ENCODE results near the gene LRMDA.

DNA sequence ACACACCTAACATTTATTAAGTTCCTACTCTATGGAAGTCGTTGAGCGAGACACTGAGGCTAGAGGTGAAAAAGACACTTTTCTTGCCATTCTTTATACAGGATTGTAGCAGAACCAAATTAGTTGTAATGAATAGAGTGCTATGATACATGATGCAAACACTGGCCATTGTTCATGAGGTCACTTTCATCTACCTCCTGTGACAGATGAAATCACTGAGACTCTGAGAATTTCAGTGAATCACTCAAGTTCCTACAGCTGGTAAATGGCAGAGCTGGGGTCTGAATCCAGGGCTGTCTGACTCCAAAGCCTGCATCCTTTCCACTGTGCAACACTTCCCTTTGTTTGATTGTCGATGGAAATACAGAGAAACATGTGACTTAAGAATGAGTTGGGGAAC, 657.6 kb downstream of the LRMDA start:
- no peak for TF ChIP-seq CTCF (IDR thresholded peaks at IDR 0.05)
- TF ChIP-seq EZH2 (IDR thresholded peaks at IDR 0.05), result no peak

All from neural progenitor cell (in vitro differentiated cells).